Fibroblast of gingiva (primary cell): ENCODE measurements around the gene XPR1.
A peak's percentile ranks its signal among the peaks of the same experiment; 100 is the strongest.

Experiments used
- DNase-seq: peaks from one replicate; pipeline ENCODE4 v3.0.0-alpha.2; 2011; ENCODE audit warnings: low read depth

XPR1 gene

DNA sequence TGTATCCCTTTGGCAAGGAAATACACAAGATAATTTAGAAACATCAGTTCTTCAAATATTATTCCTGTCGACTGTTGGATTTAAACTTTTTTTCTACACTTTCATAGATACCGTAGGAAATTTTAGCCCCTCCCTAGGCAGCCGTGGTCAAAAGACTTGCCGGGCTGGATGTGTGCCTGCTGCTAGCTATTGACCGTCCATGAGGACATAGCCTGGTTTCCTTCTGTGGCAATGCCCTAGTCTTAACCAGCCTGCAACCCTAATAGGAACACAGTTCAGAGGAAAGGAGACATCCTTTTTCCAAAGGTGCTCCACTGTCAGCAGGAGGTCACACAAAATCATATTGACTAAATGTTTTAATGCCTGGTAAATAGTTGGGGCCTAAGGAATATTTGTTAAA, 260.4 kb downstream of the XPR1 start:
- DNase-seq = no peak

DNA sequence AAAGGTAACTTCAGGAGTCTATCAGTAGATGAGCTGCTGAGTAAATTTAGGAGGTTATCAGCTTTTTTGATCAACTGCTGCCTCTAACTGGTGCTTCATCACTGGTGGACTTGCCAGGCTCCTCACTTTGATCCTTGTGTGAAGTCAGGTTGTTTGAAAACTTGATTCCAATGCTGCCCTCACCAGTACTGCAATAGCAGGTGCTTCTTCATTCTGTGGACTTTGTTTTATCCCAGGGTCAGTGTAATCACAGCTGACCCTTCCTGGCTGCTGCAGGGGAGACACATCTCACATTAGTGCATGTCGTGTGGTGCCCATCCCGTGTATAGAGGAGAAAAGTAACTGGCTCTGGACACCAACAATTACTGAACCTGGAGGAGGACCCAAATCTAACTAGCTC, 260.9 kb downstream of the XPR1 start:
- no peak for DNase-seq

DNA sequence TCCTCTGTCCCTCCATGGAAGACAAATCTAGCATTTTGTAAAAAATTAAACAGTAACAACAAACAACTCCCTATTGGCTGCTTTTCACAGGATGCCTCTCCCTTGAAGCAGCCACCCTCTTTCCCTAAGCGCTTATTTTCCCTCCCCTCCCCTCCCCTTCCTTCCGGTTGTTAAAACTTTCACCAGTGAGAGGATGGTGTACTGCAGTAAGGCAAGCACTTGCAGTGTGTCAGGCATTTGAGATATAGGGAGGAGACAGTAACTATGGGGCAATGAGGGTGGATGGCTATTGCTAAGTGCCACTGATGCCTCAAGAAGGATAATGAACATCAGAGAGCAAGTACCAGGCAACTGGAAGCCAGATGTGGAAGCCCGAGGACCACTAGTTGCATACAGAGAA, 261.8 kb downstream of the XPR1 start:
- DNase-seq = no peak

DNA sequence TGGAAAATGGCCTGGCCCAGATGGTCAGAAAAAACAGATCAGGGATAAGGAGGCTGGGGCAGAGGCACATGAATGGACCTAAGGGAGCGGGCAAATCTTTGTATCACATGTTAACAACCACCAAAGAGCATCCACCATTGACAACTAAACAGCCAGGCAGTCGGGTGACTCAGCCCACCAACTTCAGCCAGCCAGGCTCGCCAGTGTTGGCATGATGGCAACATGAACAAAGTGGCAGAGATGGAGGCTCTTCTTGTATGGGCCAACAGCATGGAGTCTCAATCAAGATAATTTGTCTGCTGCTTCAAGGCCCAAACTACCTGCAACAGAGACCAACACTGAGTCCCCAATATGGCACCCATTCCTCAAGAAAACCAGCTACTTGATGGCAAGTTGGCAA, 264.3 kb downstream of the XPR1 start:
- DNase-seq = no peak

DNA sequence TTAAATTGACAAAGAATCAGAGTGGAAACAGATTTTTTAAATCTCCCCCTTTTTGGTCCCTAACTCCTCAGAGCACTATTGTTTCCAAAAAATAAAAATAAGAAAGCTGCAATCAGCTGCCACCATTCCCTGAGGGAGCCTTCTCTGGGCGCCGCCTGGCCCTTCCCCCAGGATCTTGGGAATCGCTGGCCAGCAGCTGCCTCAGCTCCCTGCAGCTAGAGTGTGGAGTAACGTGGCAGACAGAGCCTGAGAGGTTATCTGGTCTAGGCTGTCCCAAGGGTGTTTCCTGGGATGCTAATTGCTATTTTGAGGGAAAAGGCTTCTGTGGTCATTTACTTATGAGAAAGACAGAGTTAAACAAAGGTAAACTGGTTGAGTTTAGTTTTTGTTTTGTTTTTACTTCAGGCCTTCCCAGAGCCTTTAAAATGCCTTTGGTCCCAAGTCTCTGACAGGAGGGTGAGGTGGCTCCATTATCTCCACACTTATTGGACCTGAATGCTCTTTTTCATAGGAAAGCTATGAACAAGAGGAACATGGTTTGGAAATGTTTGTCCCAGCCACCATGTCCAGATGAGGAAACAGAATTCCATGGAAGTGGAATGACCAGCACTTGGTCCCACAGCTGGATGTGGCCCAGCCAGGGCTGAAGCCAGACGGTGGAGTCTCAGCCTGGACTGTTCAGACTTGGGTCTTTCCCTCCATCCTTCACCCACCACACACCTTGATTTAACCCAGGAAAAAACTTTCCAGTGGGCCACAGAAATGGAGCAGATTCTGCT, 266.8 kb downstream of the XPR1 start:
- DNase-seq = no peak

DNA sequence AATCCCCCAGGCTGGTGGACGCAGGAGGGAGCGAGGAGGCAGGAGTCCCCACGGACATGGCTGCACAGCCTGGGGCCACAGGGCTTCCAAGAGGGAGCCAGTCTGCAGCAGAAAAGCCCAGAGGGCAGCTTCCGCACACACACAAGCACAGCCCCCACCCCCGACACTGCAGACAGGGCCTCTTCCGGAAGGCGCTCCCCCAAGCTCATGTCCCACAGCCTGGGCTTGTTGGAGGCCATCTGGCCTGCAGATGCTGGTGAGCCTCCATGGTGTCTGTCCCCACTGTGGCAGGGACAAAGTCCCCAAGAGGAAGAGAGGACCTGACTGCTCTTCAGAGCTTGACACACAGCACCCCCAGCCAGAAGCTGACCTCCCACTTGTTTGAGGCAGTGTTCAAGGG, 267.4 kb downstream of the XPR1 start:
- no peak for DNase-seq

DNA sequence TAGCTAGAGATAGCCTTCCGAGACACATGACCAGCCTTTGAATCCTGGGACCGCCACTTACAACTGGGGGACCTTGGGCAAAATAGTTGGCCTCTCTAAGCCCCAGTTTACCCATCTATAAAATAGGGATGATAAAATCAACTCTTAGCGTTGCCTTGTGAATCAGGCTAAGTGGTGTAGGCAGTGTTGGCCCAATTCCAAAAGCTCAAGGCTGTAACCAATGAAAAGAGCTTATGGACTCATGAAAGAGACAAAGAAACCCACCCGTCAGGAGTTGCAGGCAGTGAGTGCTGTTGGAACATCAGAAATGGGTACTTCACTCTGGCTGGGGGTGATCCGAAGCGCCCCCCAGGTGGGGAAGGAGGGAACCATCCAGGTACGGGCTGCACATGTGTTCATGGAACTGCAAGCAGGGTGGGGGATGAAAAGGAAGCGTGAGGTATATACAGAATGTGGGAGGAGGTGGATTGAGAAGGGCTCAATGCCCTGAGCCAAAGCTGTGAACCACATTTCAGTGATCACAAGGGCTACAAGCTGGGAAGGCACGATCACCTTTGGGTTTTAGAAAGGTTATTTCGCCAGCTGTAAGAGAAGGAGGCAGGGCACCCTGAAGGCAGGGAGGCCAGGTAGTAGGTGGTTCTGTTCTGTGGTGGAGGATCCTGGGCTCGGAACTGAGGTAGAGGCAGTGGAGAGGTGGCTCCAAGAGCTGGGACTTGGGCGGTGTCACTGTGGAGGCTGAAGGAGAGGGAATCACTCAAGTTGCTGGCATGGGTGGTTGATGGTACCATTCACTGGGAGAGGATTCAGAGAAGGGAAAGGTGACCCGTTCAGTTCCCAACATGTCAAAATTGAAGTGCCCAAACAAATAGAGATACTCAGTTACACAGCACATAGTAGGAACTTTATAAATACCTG, 269.5 kb downstream of the XPR1 start:
- no peak for DNase-seq

DNA sequence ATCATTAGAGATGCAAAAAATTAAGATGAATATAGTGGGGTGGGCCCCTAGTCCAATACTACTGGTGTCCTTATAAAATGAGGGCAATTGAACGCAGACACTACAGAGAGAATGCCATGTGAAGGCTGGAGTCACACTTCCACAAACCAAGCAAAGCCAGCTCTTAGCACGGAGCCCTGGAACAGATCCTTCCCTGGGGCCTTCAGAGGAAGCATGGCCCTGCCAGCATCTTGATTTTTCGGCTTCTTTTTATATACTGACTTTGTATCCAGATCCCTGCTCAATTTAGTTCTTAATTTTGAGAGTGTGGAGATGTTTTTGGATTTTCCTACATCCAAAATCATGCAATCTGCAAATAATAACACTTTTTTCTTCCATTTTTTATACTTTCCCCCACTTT, 270.7 kb downstream of the XPR1 start:
- no peak for DNase-seq

DNA sequence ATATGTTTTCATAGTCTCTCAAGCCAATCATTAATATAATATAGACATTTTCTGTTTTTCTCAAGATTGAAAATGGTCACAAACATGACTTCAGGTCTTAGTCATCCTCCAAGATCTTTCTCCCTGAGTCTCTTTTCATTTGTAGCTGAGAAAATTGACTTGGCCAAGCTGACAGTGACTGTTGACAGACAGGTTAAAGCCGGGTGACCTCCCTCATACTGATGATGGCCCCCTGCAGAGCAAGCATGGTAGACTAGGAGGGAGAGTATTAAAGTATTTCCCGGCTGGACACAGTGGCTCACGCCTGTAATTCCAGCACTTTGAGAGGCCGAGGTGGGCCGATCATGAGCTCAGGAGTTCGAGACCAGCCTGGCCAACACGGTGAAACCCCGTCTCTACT, 274.1 kb downstream of the XPR1 start:
- DNase-seq = no peak

DNA sequence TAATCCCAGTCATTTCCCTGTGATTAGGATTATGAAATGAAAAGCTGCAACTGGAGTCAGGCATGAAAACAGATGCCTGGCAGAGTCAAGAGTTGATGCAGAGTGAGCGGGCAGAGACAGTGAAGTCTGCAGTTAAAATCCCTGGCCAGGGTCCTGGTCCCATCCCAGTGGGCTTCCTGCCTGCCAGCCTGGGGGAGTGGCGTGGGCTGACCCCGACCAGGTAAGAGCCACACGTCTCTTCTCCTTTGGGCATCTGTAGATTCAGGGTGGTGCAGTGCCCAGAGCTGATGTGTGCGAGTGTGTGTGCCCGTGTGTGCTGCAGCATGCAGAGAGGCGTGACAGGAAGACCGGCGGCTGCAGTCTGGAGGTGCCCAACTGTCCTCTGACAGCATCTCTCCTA, 274.7 kb downstream of the XPR1 start:
- no peak for DNase-seq

DNA sequence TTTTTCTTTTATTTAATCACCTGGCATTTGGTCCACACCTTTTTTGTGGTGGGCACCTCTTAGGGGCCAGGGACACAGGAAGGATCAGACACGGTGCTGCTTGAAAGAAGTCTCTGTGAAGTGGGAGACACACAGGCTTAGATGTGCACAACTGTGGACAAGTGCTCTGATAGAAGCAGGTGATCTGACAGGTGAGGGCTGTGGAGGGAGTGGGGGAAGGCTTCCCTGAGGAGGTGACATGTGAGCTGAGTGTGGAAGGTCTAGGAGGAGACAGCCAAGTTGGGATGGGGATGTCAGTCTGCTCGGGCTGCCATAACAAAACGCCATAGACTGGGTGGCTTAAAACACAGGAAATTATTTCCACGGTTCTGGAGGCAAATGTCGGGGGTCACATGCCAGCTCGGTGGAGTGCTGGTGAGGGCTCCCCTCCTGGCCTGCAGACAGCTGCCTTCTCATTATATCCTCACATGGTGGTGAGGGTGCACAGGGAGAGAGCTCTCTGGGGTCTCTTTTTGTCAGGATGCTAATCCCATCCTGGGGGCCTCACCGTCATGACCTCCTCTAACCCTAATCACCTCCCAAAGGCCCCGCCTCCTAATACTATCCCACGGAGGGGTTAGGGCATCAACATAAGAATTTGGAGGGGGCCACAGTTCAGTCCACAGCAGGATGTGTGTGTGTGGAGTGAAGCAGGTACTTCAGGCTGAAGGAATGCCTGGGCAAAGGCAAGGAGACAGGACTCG, 275.7 kb downstream of the XPR1 start:
- DNase-seq = no peak

DNA sequence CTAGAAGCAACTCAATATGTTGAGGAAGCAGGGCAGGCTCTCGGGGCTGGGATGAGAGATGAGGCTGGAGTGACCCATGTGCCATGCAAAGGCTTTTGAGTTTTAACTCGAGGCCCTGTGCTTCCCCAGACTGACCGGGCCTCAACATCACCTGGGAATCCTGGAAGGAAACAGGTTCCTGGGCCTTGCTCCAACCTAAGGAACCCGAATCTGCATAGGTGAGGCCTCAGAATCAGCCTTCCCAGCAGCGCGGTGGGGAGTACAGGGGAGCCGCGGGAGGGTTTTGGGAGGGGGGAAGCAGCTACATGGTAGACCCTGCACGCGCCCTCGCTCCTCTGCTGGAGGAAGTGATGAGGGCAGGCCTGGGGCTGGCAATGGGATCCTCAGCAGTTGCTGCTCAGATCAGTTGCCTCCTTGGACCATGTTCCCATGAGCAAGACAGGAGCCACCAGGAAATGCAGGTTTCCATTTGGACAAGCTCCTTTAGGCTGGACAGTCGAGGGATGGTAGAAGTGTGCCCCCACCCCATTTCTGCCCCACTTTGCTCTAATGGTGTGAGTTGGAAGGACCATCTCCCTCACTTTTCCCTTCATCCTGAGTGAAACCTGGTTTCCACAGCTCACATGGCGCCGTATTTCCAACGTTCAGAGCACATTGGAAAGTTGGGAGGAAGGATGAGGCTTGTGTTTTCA, 276.4 kb downstream of the XPR1 start:
- DNase-seq = no peak

DNA sequence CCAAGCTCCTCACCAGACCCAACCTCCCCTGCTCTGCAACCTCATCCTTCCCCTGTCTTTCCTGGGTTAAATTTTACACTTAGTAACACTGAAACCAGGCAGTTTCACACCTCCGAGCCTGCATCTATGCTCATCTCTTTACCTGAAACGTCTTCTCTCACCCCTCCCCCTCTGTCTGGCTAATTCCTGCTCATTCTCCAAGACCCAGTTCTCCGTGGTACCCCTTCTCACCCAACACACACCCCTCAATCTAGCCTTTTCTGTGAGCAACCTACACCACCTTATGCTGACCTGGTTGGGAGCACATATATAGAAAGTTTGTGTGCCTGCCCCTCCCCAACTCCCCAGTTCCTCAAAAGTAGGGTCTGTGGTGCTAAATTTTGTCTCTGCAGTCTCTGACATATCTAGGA, 277.2 kb downstream of the XPR1 start:
- DNase-seq = no peak

DNA sequence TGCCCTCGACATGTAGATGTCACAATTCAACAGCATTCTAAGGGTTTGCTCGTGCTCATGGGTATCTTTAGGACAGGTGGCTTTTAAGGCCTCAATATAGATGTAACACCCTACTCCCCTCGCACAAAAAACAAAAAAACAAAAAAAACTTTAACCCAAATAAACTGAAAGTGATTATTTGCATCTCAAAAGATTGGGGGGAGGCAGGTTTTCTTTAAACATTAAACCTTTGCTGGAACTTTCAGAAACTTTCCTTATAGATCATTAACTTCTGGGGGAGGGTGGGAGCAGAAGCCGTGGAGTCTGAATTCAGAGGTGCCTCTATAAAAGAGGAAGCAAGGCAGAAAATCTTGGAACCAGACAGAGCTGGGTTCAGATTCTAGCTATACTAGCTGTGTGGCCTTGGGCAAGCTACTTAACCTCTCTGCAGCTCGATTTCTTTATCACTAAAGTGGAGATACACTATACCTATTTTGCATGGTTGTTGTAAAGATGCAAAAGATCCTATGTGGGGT, 277.7 kb downstream of the XPR1 start:
- DNase-seq = no peak

DNA sequence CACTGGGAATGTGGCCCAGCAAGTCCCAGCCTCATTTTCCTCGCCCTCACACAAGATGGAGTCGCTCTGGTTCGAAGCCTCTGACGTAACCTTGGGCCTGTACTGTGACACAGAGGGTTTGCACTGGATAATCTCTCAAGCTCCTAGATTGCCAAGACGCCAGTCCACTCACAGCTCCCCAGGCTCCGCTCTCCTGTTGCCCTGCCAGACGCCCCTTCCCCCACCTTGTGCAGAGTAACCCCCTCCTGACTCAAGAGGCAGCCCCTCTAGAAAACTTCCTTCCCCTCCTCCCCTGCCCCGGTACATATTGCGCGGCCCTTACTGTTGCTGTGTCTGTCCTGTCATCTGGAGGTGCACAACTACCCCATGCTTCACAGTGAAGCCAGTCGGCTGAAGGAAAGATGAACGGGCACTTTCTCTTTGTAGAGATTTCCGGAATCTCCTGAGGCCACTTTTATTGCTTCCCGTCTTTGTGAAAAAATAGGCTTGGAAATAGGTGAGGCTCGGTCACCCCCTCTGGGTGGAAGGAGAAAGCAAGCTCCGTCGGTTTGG, 279.9 kb downstream of the XPR1 start:
- DNase-seq = peak; percentile 20

DNA sequence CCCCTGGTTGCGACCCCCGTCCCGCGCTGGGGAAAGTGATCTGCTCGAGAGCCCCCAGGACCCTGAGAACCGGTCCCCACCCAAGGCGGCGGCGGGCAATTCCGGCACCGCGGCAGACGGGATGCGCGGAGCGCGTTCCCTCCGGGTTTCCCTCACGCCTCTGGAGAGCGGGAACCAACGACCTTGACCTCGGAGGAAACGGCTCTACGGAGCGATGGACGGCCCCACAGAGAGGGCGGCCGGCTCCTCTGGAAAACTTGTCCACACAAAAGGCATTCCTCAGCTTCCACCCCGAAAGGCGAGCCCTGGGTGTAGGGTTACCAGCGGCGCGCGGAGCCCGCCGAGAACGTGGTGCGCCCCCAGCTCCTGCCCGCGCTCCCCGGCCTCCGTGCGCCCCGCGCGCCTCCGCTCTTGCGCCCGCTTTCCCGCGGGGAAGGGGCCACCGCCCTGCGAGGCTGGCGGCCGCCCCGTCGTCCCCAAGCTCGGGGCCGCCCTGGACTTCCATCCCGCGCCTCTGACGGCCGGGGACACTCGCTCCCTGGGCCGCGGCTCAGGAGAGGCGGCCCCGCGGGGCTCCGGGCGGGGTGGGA, 280.5 kb downstream of the XPR1 start:
- peak; percentile 52 for DNase-seq

DNA sequence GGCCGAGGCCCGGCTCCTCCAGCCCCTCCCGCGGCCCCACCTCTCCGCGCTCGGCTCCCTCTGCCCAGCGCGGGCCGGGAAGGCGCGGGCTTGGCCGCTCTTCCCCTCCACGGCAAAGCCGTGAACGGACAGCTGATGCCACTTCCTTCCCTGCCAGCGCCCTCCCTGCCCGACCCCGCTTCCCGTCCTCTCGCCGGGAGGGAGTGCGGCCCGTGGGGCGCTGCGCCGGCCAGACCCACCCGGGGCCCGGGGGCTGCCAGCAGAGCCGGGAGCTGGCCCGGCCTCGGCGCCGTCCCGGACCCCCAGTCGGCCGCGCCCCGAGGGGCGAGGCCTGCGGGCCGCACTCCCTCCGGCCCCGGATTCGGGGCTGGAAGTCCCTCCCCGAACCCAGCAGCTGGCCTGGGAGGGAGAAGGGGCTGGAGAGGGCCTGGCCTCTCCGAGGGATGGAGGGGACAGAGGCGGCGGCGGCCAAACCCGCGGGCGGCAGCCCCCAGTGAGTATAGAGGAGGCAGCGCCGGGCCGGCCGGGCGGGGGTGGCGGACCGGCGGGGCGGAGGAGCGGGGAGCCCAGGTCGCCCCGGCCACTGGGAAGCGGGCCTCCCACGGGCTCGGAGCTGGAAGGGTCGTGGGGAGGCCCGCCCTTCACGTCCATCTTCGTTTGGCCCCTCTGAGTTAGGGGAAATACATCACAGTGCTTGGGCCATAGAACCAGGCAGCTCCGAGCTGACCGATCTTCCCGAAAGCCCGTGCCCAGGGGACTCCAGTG, 281.2 kb downstream of the XPR1 start, which contains the start of gene KIAA1614:
KIAA1614 (plus strand) TSS at position 97 of the 765 bp plus-strand sequence; CDS start at position 444, 347 bp downstream.
- DNase-seq = peak; percentile 75

DNA sequence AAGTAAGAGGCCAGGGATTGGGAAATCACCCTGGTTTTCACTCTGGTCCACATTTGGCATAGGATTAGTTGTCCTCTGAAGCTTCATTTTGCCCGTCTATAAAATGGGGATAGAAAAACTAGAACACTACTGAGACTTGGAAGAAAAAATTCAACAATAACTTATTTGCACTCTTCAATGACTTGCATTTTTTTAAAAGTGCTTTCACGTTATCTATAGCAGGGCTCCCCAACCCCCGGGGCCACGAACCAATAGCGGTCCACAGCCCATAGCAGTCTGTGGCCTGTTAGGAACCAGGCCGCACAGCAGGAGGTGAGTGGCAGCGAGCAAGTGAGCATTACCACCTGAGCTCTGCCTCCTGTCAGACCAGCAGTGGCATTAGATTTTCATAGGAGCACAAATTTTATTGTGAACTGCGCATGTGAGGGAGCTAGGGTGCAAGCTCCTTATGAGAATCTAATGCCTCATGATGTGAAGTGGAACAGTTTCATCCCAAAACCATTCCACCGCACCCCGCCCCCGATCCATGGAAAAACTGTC, 283.7 kb downstream of the XPR1 start:
- no peak for DNase-seq

DNA sequence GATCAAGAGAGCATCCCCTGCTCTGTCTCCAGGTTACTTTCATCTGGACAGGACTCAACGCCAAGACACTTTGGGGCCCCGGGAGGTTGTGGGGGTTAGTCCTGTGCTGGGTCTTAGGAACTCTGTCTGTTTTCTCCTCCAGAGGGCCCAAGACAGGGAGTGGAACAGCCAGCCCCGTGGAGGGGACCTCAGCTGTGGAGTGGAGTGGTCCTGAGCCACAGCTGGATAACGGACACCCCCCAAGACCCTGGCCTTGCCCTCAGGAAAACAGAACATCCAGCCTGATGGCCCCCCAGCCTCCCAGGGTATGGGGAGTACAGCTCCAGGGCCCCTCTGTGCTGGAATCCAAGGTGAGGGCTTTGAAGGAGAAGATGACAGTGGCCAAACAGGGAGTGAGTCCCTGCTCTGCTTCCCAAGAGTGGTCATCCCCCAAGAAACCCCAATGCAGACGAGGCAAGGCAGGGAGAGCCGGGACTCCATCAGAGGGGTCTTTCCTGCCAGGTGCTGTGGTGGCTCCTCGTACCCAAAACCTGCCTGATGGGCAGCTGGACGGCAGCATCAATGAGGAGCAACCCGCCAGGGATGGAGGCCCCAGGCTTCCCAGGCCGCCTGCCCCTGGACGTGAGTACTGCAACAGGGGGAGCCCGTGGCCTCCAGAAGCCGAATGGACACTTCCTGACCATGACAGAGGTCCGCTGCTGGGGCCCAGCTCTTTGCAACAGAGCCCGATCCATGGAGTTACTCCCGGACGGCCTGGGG, 284.4 kb downstream of the XPR1 start:
- no peak for DNase-seq
